ENCODE measurements around the gene NKTR.

- TF ChIP-seq, protein P1, sequence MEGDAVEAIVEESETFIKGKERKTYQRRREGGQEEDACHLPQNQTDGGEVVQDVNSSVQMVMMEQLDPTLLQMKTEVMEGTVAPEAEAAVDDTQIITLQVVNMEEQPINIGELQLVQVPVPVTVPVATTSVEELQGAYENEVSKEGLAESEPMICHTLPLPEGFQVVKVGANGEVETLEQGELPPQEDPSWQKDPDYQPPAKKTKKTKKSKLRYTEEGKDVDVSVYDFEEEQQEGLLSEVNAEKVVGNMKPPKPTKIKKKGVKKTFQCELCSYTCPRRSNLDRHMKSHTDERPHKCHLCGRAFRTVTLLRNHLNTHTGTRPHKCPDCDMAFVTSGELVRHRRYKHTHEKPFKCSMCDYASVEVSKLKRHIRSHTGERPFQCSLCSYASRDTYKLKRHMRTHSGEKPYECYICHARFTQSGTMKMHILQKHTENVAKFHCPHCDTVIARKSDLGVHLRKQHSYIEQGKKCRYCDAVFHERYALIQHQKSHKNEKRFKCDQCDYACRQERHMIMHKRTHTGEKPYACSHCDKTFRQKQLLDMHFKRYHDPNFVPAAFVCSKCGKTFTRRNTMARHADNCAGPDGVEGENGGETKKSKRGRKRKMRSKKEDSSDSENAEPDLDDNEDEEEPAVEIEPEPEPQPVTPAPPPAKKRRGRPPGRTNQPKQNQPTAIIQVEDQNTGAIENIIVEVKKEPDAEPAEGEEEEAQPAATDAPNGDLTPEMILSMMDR (IDR thresholded peaks at IDR 0.05), result no peak
- TF ChIP-seq POLR2A (IDR thresholded peaks at IDR 0.05), result no peak
These were observed 72.6 kb downstream of the NKTR start for GRCh38 chr3:42673082-42673481.

All from lower leg skin (tissue), 3 donors.